Neural progenitor cell (in vitro differentiated cells): Measurements from ENCODE around the gene YOD1. TPM values are rescaled to one million over a fixed set of nuclear protein-coding genes. Genes with fewer than 3 reads are reported as not detected.

Source experiments
- DNase-seq: peaks from one replicate; pipeline ENCODE4 v3.0.0-alpha.2; 2016; ENCODE audit warnings: low spot score
- H2AFZ ChIP-seq: fragments of 200-600 bp; sonication (generic); replicated peaks from 2 replicates; pipeline ENCODE4 v1.6.1; 2016; ENCODE audit warnings: antibody characterized with exemption
- H3F3A ChIP-seq: fragments of 200-600 bp; sonication (generic); 2 replicates; pipeline ENCODE4 v1.6.1; 2016; ENCODE audit warnings: antibody characterized with exemption, low read depth
- H3K27ac ChIP-seq: fragments of 200-600 bp; sonication (generic); 2 replicates; pipeline ENCODE4 v1.5.1; 2016; ENCODE audit warnings: mild to moderate bottlenecking
- H3K27me3 ChIP-seq: fragments of 200-600 bp; sonication (generic); 2 replicates; pipeline ENCODE4 v1.6.1; 2016; ENCODE audit warnings: mild to moderate bottlenecking, moderate library complexity
- H3K36me3 ChIP-seq: fragments of 200-600 bp; sonication (generic); 2 replicates; pipeline ENCODE4 v1.5.1; 2016
- H3K4me1 ChIP-seq: fragments of 200-600 bp; sonication (generic); 2 replicates; pipeline ENCODE4 v1.6.1; 2016; ENCODE audit warnings: mixed run types
- H3K4me2 ChIP-seq: fragments of 200-600 bp; sonication (generic); 2 replicates; pipeline ENCODE4 v1.6.1; 2016
- H3K4me3 ChIP-seq: fragments of 200-600 bp; sonication (generic); 2 replicates; pipeline ENCODE4 v1.5.1; 2016
- H3K79me2 ChIP-seq: fragments of 200-600 bp; sonication (generic); 2 replicates; pipeline ENCODE4 v1.6.1; 2016; ENCODE audit warnings: low read depth
- H3K9ac ChIP-seq: fragments of 200-600 bp; sonication (generic); 2 replicates; pipeline ENCODE4 v1.6.1; 2016
- H3K9me3 ChIP-seq: fragments of 200-600 bp; sonication (generic); 2 replicates; pipeline ENCODE4 v1.5.1; 2016; ENCODE audit warnings: low read depth
- H4K20me1 ChIP-seq: fragments of 200-600 bp; sonication (generic); 2 replicates; pipeline ENCODE4 v1.6.1; 2016; ENCODE audit warnings: low read depth
- H3K27ac Mint-ChIP-seq: 3 replicates; pipeline ENCODE4 v1.8.0; 2021; ENCODE audit warnings: mixed read lengths
- H3K27me3 Mint-ChIP-seq: 2 replicates; pipeline ENCODE4 v1.8.0; 2022; ENCODE audit warnings: low read depth, mild to moderate bottlenecking, inconsistent platforms, moderate library complexity, mixed read lengths; ENCODE audit not compliant: insufficient read depth
- H3K36me3 Mint-ChIP-seq: 3 replicates; pipeline ENCODE4 v1.8.0; 2021; ENCODE audit warnings: mixed read lengths
- H3K4me1 Mint-ChIP-seq: 3 replicates; pipeline ENCODE4 v1.8.0; 2021; ENCODE audit warnings: mixed read lengths
- H3K4me3 Mint-ChIP-seq: 3 replicates; pipeline ENCODE4 v1.8.0; 2021; ENCODE audit warnings: mild to moderate bottlenecking, moderate library complexity, mixed read lengths
- H3K9me3 Mint-ChIP-seq: 3 replicates; pipeline ENCODE4 v1.8.0; 2020; ENCODE audit warnings: mixed read lengths
- EZH2 ChIP-seq: fragments of 200-600 bp; sonication (generic); IDR thresholded peaks from 2 replicates; pipeline ENCODE4 v1.6.1; 2017; ENCODE audit warnings: antibody characterized with exemption, mild to moderate bottlenecking, moderate library complexity
- EZH2phosphoT487 ChIP-seq: fragments of 200-600 bp; sonication (generic); IDR thresholded peaks from 2 replicates; pipeline ENCODE4 v1.6.1; 2017; ENCODE audit warnings: antibody characterized with exemption
- total RNA-seq: library from RNA; depleted of rRNA; stranded (reverse); fragments of >200 nt; gene quantifications from 2 replicates; pipeline ENCODE4 v1.2.3, GENCODE V29; 2015; ENCODE audit warnings: low replicate concordance
- TF ChIP-seq, protein P1 (sequence below): fragments of 200-600 bp; sonication (generic); IDR thresholded peaks from 2 replicates; pipeline ENCODE4 v1.5.1; 2017; ENCODE audit warnings: antibody characterized with exemption, mild to moderate bottlenecking

The YOD1 gene
- total RNA-seq, 1 donor from 2014 or later = 27.0 TPM

DNA sequence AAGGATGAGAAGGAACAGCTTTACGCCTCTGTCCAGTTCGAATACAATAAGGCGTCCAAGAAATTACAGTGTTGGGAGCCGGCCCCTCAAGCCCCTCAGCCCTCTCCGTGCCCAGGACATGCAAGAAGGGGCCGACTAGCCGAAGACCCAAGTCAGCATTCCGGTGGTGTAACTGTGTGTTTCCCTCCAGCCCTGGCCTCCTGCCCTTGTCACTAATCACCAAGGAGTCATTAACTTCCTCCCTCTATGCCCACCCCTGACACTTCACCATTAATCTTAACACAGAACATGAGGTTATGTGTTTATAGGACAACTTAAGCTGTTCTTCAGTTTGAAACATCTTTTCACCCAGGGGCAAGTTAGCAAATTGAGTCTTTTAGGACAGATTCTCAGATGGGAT lies 21.2 kb upstream of the YOD1 start:
- Histone ChIP-seq H3K27me3 (no peaks in the 10 kb centered on the region), H3K36me3 (no peaks in the 10 kb centered on the region), H2AFZ (no peak overlapping the region), H3K4me2 (no peak overlapping the region), H3K9me3 (no peaks in the 10 kb centered on the region), H3K9ac (no peak overlapping the region), H3F3A (no peaks in the 10 kb centered on the region), H4K20me1 (no peaks in the 10 kb centered on the region), H3K27ac (no peak overlapping the region), H3K4me3 (no peak overlapping the region), H3K79me2 (no peaks in the 10 kb centered on the region), H3K4me1 (no peaks in the 10 kb centered on the region)
- H3K4me1 Mint-ChIP-seq = no peaks in the 10 kb centered on the region
- peaks cover 1% of the 10 kb centered on the region for H3K36me3 Mint-ChIP-seq
- H3K4me3 Mint-ChIP-seq = no peak overlapping the region
- no peak for TF ChIP-seq EZH2
- TF ChIP-seq, protein P1, sequence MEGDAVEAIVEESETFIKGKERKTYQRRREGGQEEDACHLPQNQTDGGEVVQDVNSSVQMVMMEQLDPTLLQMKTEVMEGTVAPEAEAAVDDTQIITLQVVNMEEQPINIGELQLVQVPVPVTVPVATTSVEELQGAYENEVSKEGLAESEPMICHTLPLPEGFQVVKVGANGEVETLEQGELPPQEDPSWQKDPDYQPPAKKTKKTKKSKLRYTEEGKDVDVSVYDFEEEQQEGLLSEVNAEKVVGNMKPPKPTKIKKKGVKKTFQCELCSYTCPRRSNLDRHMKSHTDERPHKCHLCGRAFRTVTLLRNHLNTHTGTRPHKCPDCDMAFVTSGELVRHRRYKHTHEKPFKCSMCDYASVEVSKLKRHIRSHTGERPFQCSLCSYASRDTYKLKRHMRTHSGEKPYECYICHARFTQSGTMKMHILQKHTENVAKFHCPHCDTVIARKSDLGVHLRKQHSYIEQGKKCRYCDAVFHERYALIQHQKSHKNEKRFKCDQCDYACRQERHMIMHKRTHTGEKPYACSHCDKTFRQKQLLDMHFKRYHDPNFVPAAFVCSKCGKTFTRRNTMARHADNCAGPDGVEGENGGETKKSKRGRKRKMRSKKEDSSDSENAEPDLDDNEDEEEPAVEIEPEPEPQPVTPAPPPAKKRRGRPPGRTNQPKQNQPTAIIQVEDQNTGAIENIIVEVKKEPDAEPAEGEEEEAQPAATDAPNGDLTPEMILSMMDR = no peak
- no peak for TF ChIP-seq EZH2phosphoT487
- no peaks in the 10 kb centered on the region for H3K9me3 Mint-ChIP-seq
- H3K27me3 Mint-ChIP-seq = no peaks in the 10 kb centered on the region
- DNase-seq = no peak
- no peak overlapping the region for H3K27ac Mint-ChIP-seq

DNA sequence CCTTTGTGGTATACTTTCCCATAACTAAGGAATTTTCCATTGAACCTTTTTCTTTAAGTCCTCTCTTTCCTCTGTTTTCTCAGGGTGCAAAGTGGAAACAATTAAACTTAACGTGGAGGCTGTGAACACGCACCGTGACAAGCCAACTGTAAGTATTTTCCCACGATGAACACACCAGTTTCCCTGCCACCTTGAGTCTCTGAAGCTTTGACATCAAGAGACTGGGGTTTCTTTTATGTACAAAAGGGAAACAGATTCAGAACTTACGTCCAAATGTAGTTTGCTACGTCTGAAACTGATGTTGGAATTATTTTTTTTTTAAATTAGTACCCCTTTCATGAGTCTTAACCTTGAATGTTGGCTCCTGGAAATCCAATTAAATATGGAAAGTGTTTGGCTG lies 20.4 kb upstream of the YOD1 start:
- H4K20me1 ChIP-seq = no peaks in the 10 kb centered on the region
- no peaks in the 10 kb centered on the region for H3K4me1 Mint-ChIP-seq
- no peaks in the 10 kb centered on the region for H3F3A ChIP-seq
- TF ChIP-seq, protein P1 = no peak
- no peaks in the 10 kb centered on the region for H3K4me1 ChIP-seq
- H2AFZ ChIP-seq = no peak overlapping the region
- H3K9ac ChIP-seq = no peak overlapping the region
- no peak overlapping the region for H3K4me3 ChIP-seq
- no peak overlapping the region for H3K27ac ChIP-seq
- H3K36me3 Mint-ChIP-seq = peaks cover 1% of the 10 kb centered on the region
- no peaks in the 10 kb centered on the region for H3K9me3 Mint-ChIP-seq
- no peaks in the 10 kb centered on the region for H3K9me3 ChIP-seq
- no peak overlapping the region for H3K27ac Mint-ChIP-seq
- DNase-seq = no peak
- no peaks in the 10 kb centered on the region for H3K27me3 Mint-ChIP-seq
- no peaks in the 10 kb centered on the region for H3K79me2 ChIP-seq
- H3K36me3 ChIP-seq = no peaks in the 10 kb centered on the region
- no peak overlapping the region for H3K4me3 Mint-ChIP-seq
- no peaks in the 10 kb centered on the region for H3K27me3 ChIP-seq
- H3K4me2 ChIP-seq = no peak overlapping the region

DNA sequence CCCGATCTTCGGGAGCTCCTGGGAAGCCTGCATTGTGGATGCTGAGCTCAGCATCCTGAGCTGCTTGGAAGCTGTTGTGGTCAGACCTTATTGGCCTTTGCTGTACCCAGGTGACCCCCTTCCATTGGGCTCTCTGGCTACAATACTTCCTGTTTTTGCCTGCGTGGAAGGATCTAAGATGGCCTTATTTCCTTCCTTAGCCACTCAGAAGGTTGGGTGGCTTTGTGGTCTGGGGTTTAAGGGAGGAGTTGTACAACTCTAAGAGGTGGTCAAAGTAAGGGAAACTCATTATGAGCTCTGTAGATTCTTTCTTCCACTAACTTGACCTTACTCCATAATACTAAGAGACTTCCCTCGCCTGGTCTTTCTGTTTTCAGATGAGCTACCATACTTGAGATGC lies 19.8 kb upstream of the YOD1 start:
- no peak overlapping the region for H3K27ac ChIP-seq
- Mint-ChIP-seq H3K27me3 (no peaks in the 10 kb centered on the region), H3K4me3 (no peak overlapping the region), H3K36me3 (peaks cover 1% of the 10 kb centered on the region), H3K27ac (no peak overlapping the region), H3K4me1 (no peaks in the 10 kb centered on the region), H3K9me3 (no peaks in the 10 kb centered on the region)
- H3K9me3 ChIP-seq = no peaks in the 10 kb centered on the region
- no peaks in the 10 kb centered on the region for H3F3A ChIP-seq
- no peaks in the 10 kb centered on the region for H3K79me2 ChIP-seq
- H3K9ac ChIP-seq = no peak overlapping the region
- H2AFZ ChIP-seq = no peak overlapping the region
- TF ChIP-seq EZH2 (no peak), EZH2phosphoT487 (no peak)
- TF ChIP-seq, protein P1 = no peak
- H3K4me3 ChIP-seq = no peak overlapping the region
- no peaks in the 10 kb centered on the region for H3K27me3 ChIP-seq
- no peaks in the 10 kb centered on the region for H3K4me1 ChIP-seq
- DNase-seq = no peak
- H4K20me1 ChIP-seq = no peaks in the 10 kb centered on the region
- no peaks in the 10 kb centered on the region for H3K36me3 ChIP-seq
- no peak overlapping the region for H3K4me2 ChIP-seq
